ENCODE measurements around the gene PNMA6E.
"Not testable (repeated sequence)": the region's sequence is repeated elsewhere in the genome, so short reads cannot be mapped to it uniquely, and the experiment has no call there.

PNMA6E gene

DNA sequence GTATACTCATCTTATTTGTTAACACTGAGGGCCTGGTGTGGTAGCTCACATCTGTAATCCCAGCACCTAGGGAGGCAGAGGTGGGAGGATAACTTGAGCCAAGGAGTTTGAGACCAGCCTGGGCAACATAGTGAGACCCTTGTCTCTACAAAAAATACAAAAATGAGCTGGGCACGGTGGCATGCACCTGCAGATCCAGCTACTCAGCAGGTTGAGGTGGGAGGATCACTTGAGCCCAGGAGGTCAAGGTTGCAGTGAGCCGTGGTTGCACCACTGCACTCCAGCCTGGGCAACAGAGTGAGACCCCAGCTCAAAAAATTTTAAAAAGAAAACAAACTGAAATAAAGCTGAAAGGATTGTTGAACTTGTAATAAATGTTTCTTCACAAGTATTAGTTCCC, 16.2 kb downstream of the PNMA6E start:
- not testable (repeated sequence) for DNase-seq (ENCODE audit: low read depth, low spot score)

DNA sequence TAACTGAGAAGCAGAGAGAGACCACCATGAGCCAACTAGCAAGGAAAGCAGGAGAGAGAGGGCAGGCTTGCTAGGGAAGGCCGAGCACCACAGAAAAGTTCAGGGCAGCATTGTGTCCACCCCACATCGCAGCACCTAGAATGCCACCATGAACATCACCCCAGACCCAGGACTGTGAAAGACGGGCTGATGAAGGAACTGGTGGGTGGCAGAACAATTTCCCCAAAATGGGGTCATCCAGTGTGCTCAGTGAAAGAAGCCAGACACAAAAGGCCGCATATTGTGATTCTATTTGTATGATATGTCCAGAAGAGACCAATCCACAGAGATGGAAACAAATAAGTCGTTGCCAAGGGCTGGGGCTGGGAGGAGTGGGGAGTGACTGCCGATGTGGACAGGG, 16.8 kb downstream of the PNMA6E start:
- DNase-seq (ENCODE audit: low read depth, low spot score): no peak

DNA sequence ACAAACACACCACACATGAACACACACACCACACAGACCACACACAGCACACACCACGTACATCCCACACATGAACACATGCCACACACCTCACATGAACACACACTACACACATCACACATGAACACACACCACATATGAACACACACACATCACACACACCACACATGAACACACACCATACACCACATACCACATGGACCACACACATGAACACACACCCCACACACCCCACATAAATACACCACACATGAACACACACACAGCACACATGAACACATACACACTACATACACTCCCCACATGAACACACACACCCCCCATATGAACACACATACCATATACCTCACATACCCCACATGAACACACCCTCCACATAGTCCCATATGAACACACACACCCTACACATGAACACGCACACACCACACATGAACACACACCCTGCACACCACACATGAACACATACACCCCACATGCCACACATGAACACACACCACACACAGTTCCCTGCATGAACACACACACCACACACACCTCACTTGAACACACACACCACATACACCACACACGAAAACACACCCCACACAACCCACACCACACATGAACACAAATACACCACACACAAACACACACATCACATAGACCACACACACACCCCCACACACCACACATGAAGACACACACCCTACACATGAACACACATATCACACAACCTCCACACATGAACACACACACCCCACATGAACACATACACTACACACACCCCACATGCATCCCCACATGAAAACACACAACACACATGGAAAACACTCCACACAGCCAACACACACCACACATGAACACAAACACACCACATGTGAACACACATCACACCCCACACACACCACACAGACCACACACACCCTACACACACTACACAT, 18.3 kb downstream of the PNMA6E start:
- no peak for DNase-seq (ENCODE audit: low read depth, low spot score)

DNA sequence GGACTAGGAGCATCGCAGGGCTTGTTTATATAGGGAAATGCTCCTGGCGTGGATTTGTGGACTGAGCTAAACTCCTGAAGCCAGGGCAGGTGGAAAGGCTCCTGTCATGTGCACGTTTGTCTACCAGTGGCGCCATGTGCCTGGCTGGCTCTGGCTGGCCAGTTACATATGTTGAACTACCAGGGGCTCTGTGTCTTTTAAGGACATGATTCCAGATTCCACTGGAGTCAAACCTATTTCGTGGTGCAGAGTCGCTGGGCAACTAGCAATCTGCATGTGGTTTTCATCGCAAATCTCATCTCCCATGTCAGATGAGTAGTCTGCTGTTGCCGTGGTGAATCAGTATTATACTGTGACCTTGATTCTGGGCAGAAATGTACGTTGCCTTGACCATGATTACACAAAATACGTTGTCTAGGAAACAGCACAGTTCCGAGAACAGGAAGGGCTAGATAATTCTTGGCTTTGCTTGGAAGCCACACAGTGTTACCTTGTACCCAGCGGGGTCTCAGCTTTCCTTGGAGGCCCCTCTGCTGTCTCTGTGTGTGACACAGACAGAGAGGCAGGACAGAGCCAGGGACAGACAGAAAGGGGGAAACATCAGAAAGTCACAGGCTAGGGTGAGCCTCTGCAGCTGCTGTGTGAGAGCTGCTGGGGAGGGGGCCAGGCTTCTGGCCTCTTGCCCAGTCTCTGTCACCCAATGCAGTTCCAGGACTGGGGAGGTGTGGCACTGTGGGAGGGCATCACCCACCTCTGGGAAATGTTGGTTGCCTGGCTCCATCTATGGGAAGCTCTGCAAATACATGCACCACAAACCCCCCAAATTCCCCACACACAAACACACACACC, 19.2 kb downstream of the PNMA6E start:
- peak; percentile 28 for DNase-seq (ENCODE audit: low read depth, low spot score)

- DNase-seq (ENCODE audit: low read depth, low spot score): no peak
These were observed 20.5 kb downstream of the PNMA6E start for GRCh38 chrX:153380691-153381090.

DNA sequence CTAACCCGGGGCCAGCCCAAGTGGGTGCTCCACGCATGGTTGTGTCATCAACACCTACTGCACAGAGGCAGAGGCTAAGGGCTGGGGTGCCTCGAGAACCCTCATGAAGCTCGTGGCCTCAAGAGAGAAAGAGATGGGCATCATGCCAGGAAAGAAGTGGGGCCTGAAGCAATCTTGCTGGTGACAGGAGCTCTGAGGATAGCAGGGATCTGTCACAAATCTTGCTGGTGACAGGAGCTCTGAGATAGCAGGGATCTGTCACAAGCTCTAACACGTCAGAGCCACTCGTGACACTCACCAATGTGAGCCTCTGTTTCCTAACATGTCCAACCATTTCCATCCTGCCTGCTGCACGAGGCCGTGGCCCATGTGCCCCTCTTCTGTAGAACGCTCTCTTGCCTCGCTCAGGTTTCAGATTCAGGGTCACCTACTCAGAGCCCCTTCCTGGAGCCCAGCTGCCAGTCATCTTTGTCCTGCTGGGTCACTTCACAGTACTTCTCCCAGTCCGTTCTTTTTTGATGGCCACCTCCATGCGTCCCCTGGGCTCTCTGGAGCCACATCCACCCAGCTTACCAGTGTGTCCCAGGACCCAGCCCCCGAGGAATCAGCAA, 21.1 kb downstream of the PNMA6E start:
- no peak for DNase-seq (ENCODE audit: low read depth, low spot score)

GRCh38 chrX:153379508-153379907, 21.6 kb downstream of the PNMA6E start:
- no peak for DNase-seq (ENCODE audit: low read depth, low spot score)

- DNase-seq (ENCODE audit: low read depth, low spot score): no peak
These were observed 22.5 kb downstream of the PNMA6E start for GRCh38 chrX:153378607-153379006.

DNA sequence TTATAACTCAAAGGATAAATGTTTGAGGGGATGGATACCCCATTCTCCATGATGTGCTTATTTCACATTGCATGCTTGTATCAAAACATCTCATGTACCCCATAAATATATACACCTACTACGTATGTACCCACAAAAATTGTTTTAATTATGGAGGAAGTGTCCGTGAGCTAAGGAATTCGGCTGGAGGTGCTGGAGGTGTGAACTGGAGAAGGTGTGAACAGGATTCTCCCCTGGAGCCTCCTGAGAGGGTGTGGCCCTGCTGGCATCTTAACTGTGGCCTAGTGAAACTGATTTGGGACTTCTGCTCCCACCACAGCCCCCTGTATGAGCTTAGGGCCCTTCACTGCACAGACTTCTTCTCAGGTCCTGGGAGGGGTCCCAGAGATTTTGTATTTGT, 23.4 kb downstream of the PNMA6E start:
- no peak for DNase-seq (ENCODE audit: low read depth, low spot score)

GRCh38 chrX:153375571-153375970, 25.6 kb downstream of the PNMA6E start:
- no peak for DNase-seq (ENCODE audit: low read depth, low spot score)

DNA sequence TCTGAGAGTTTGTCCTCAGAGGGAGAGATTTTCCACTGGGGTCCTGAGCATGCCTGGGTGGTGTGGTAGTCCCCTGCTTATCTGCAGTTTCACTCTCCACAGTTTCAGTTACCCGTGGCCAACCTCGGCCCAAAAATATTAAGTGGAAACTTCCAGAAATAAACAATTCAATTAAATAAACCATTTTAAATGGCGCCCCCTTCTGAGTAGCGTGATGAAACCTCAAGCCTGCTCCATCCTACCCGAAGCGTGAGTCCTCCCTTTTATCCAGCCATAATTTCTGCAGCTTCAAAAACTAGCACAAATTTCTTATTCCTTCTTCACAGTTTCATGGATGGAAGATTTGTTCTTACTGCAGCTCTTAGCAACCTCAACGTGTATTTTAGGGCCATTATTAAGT, 26.7 kb downstream of the PNMA6E start:
- no peak for DNase-seq (ENCODE audit: low read depth, low spot score)

- DNase-seq (ENCODE audit: low read depth, low spot score): no peak
These were observed 28.2 kb downstream of the PNMA6E start for GRCh38 chrX:153372949-153373348.

GRCh38 chrX:153371256-153371655, 29.9 kb downstream of the PNMA6E start:
- no peak for DNase-seq (ENCODE audit: low read depth, low spot score)

- no peak for DNase-seq (ENCODE audit: low read depth, low spot score)
These were observed 30.7 kb downstream of the PNMA6E start for GRCh38 chrX:153370293-153371055.

- DNase-seq (ENCODE audit: low read depth, low spot score): no peak
These were observed 34.1 kb downstream of the PNMA6E start for GRCh38 chrX:153366878-153367538.

GRCh38 chrX:153366119-153366518, 35.0 kb downstream of the PNMA6E start:
- DNase-seq (ENCODE audit: low read depth, low spot score): no peak

- no peak for DNase-seq (ENCODE audit: low read depth, low spot score)
These were observed 35.5 kb downstream of the PNMA6E start for GRCh38 chrX:153365670-153366069.

DNA sequence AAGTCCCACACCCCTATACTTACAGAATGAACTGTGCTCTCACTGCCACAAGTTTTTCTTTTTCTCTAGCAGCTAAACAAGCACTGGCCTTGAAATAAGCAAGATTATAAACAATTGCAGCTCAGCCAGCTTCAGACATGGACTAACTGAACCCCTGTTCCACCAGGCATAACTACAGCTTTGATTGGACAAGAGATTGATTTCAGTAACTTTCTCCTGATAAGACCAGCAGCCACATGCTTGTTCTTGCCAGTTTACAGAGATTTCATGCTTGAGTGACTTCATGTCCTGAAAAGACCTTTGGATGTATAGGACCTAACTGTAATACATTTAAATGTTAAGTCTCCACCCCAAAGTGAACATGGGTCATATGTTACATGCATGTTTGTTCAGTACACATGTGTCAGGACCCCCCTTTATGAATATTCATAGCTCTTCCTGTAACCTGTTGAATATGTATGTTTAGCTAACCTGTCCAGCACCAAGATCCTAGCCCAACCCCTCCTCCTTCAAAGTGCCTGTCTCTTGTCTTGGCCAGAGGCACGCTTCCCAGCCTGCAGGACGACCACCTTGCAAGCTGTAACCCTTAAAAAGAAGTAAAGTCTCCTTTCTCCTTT, 39.3 kb downstream of the PNMA6E start:
- no peak for DNase-seq (ENCODE audit: low read depth, low spot score)

- no peak for DNase-seq (ENCODE audit: low read depth, low spot score)
These were observed 43.3 kb downstream of the PNMA6E start for GRCh38 chrX:153357877-153358276.

- no peak for DNase-seq (ENCODE audit: low read depth, low spot score)
These were observed 47.7 kb downstream of the PNMA6E start for GRCh38 chrX:153353416-153353815.
